ENCODE data around the gene MLH1.

GRCh38 chr3:37025561-37026335 lies 32.4 kb downstream of the MLH1 start:
- no peak for TF ChIP-seq CTCF (IDR thresholded peaks at IDR 0.05 in 4 of 5, conservative IDR thresholded peaks at IDR 0.05 in 1 of 5)
- TF ChIP-seq POLR2A (IDR thresholded peaks at IDR 0.05): no peak

Data from gastrocnemius medialis (tissue), 4 donors.